ENCODE measurements around the gene CYTH1. TPM values are rescaled to one million over a fixed set of nuclear protein-coding genes. Genes with fewer than 3 reads are reported as not detected.
"Not testable (repeated sequence)": the region's sequence is repeated elsewhere in the genome, so short reads cannot be mapped to it uniquely, and the experiment has no call there.

The CYTH1 gene
- total RNA-seq, 1 experiment from 2014 or later: 9.7 TPM

DNA sequence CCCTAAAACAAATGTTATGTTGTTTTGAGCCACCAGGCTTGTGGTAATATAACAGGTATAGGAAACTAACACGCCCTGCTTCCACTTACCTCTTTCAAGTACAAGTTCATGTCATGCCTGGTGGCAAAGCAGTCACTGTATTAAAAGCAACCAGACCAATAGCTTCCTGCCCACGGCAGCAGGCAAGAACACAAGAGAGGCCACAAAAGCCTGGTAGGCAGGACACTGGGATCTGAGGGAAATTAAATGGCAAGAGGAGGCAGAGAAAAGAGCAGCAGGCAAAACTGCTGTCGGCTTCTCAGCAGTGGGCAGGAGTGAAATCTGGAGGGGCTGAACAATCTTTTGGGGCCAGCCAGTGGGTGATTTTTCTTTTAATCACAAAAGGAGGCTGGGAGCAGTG is 2.2 kb downstream of the CYTH1 start:
- Histone ChIP-seq H4K91ac (ENCODE audit: insufficient read length, low read depth, low read length) (no peak overlapping the region), H2AFZ (ENCODE audit: low read length) (no peak overlapping the region), H3K18ac (ENCODE audit: insufficient read length, low read depth, low read length) (no peak overlapping the region), H4K8ac (replicated peaks; ENCODE audit: insufficient read length, low read depth, low read length) (no peak overlapping the region), H3K4me2 (ENCODE audit: insufficient read depth, insufficient read length, low read length) (no peak overlapping the region), H4K20me1 (ENCODE audit: control insufficient read depth, insufficient read depth, insufficient read length) (no peaks in the 10 kb centered on the region), H3K56ac (ENCODE audit: insufficient read length, low read depth, low read length) (no peak overlapping the region), H2AK5ac (ENCODE audit: insufficient read length, low read length) (no peak overlapping the region), H3K23ac (ENCODE audit: insufficient read length, low read depth, low read length) (no peak overlapping the region), H3K79me2 (ENCODE audit: insufficient read depth, low read length) (no peaks in the 10 kb centered on the region), H3K27ac (ENCODE audit: insufficient read length, low read depth, low read length) (no peak overlapping the region), H3K14ac (ENCODE audit: insufficient read depth, low read length) (no peak overlapping the region), H2BK5ac (ENCODE audit: insufficient read length, low read length) (no peak overlapping the region), H2BK20ac (ENCODE audit: low read depth, low read length, poor library complexity, severe bottlenecking) (no peak overlapping the region), H3K4me1 (ENCODE audit: insufficient read depth, low read length) (no peaks in the 10 kb centered on the region), H2BK15ac (ENCODE audit: low read depth, low read length) (no peak overlapping the region), H4K5ac (ENCODE audit: insufficient read length, low read depth, low read length) (no peak overlapping the region), H3K9me3 (ENCODE audit: control insufficient read depth, low read depth, low read length) (no peaks in the 10 kb centered on the region), H2BK12ac (ENCODE audit: insufficient read length, low read depth, low read length) (no peak overlapping the region), H3K23me2 (ENCODE audit: insufficient read length, low read depth, low read length, poor library complexity, severe bottlenecking) (no peaks in the 10 kb centered on the region), H3K27me3 (ENCODE audit: insufficient read depth, low read length) (no peaks in the 10 kb centered on the region), H3K79me1 (ENCODE audit: insufficient read depth, low read depth, low read length, poor library complexity, severe bottlenecking) (peaks cover 3% of the 10 kb centered on the region), H3K4ac (ENCODE audit: low read depth, low read length) (no peak overlapping the region), H3T11ph (ENCODE audit: low read length) (no peak overlapping the region), H2BK120ac (ENCODE audit: low read depth, low read length, poor library complexity, severe bottlenecking) (no peak overlapping the region), H3K9ac (ENCODE audit: extremely low read depth, insufficient read length, low read length) (no peak overlapping the region)
- TF ChIP-seq, protein P1, sequence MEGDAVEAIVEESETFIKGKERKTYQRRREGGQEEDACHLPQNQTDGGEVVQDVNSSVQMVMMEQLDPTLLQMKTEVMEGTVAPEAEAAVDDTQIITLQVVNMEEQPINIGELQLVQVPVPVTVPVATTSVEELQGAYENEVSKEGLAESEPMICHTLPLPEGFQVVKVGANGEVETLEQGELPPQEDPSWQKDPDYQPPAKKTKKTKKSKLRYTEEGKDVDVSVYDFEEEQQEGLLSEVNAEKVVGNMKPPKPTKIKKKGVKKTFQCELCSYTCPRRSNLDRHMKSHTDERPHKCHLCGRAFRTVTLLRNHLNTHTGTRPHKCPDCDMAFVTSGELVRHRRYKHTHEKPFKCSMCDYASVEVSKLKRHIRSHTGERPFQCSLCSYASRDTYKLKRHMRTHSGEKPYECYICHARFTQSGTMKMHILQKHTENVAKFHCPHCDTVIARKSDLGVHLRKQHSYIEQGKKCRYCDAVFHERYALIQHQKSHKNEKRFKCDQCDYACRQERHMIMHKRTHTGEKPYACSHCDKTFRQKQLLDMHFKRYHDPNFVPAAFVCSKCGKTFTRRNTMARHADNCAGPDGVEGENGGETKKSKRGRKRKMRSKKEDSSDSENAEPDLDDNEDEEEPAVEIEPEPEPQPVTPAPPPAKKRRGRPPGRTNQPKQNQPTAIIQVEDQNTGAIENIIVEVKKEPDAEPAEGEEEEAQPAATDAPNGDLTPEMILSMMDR (conservative IDR thresholded peaks at IDR 0.05): no peak
- Mint-ChIP-seq H3K27me3 (ENCODE audit: low read depth) (no peaks in the 10 kb centered on the region; the same call in 1 of the 2 replicates), H3K36me3 (ENCODE audit: insufficient read depth in 1 of 3, low read depth in 3 of 3) (no peaks in the 10 kb centered on the region; a peak in 1 of 7 replicates), H3K4me3 (peak overlapping the region; percentile 8 to 12; a peak in 3 of 5 replicates), H3K9me3 (no peaks in the 10 kb centered on the region), H3K4me1 (peaks cover 16 to 17% of the 10 kb centered on the region in 2 experiments), H3K27ac (peak overlapping the region in 1 of 3 experiments; percentile 46; a peak in 3 of 7 replicates)
- no CpG with 5 or more reads among the region's 3 CpGs for WGBS (ENCODE audit: extremely low coverage, insufficient read length, low lambda C conversion rate)
- DNase-seq: no peak

DNA sequence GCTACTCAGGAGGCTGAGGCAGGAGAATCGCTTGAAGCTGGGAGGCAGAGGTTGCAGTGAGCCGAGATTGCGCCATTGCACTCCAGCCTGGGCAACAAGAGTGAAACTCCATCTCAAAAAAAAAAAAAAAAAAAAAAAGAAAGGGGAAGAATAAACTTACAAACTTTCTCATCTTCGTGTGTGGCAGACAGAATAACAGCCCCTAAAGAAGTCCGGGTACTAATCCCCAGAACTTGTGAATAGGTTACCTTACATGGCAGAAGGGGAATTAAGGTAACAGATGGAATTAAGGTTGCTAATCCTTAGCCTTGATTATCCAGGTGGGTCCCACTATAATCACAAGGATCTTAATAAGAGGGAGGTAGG is 2.8 kb downstream of the CYTH1 start:
- not testable (repeated sequence) for H3K9ac ChIP-seq (ENCODE audit: extremely low read depth, insufficient read length, low read length)
- WGBS (ENCODE audit: extremely low coverage, insufficient read length, low lambda C conversion rate): no CpG with 5 or more reads among the region's 5 CpGs

More for the DNA sequence above, 2.8 kb downstream of the CYTH1 start:
- not testable (repeated sequence) for H2BK120ac ChIP-seq (ENCODE audit: low read depth, low read length, poor library complexity, severe bottlenecking); H3K4me1 ChIP-seq (ENCODE audit: insufficient read depth, low read length); H3K4ac ChIP-seq (ENCODE audit: low read depth, low read length); H3K27me3 Mint-ChIP-seq (ENCODE audit: low read depth); DNase-seq; H3K9me3 ChIP-seq (ENCODE audit: control insufficient read depth, low read depth, low read length); H3K23me2 ChIP-seq (ENCODE audit: insufficient read length, low read depth, low read length, poor library complexity, severe bottlenecking); H3T11ph ChIP-seq (ENCODE audit: low read length); H2BK20ac ChIP-seq (ENCODE audit: low read depth, low read length, poor library complexity, severe bottlenecking); H3K14ac ChIP-seq (ENCODE audit: insufficient read depth, low read length); H3K56ac ChIP-seq (ENCODE audit: insufficient read length, low read depth, low read length); H3K79me1 ChIP-seq (ENCODE audit: insufficient read depth, low read depth, low read length, poor library complexity, severe bottlenecking); H3K23ac ChIP-seq (ENCODE audit: insufficient read length, low read depth, low read length); H2BK12ac ChIP-seq (ENCODE audit: insufficient read length, low read depth, low read length); H3K4me2 ChIP-seq (ENCODE audit: insufficient read depth, insufficient read length, low read length); H2BK15ac ChIP-seq (ENCODE audit: low read depth, low read length); H3K36me3 Mint-ChIP-seq (ENCODE audit: insufficient read depth in 1 of 3, low read depth in 3 of 3); H3K27me3 ChIP-seq (ENCODE audit: insufficient read depth, low read length); H4K8ac ChIP-seq (replicated peaks; ENCODE audit: insufficient read length, low read depth, low read length); H2AK5ac ChIP-seq (ENCODE audit: insufficient read length, low read length); H4K91ac ChIP-seq (ENCODE audit: insufficient read length, low read depth, low read length); H3K18ac ChIP-seq (ENCODE audit: insufficient read length, low read depth, low read length); H4K20me1 ChIP-seq (ENCODE audit: control insufficient read depth, insufficient read depth, insufficient read length); H3K27ac ChIP-seq (ENCODE audit: insufficient read length, low read depth, low read length); H3K79me2 ChIP-seq (ENCODE audit: insufficient read depth, low read length); H2BK5ac ChIP-seq (ENCODE audit: insufficient read length, low read length); H4K5ac ChIP-seq (ENCODE audit: insufficient read length, low read depth, low read length); H3K27ac Mint-ChIP-seq; H2AFZ ChIP-seq (ENCODE audit: low read length); H3K4me3 Mint-ChIP-seq; H3K9me3 Mint-ChIP-seq
- peaks cover 20 to 21% of the 10 kb centered on the region in 2 experiments for H3K4me1 Mint-ChIP-seq
